ENCODE measurements around the gene OR2F1.

DNA sequence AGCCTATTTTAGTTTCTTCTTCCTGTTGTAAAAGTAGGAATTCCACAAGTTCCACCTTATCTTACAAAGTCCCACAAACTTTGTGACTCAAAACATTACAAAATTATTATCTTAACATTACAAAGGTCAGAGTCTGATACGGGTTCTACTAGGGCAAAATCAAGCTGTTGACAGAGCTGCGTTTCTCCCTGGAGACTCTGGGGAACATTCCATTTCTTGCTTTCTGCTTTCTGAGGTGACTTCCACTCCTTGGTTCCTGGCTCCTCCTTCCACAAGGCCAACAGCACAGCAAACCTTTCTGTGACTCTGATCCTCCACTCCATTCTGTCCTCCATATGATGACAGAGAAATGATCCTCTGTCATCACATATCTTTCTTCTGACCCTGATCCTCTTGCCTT lies 10.6 kb downstream of the OR2F1 start:
- TF ChIP-seq, protein P1, sequence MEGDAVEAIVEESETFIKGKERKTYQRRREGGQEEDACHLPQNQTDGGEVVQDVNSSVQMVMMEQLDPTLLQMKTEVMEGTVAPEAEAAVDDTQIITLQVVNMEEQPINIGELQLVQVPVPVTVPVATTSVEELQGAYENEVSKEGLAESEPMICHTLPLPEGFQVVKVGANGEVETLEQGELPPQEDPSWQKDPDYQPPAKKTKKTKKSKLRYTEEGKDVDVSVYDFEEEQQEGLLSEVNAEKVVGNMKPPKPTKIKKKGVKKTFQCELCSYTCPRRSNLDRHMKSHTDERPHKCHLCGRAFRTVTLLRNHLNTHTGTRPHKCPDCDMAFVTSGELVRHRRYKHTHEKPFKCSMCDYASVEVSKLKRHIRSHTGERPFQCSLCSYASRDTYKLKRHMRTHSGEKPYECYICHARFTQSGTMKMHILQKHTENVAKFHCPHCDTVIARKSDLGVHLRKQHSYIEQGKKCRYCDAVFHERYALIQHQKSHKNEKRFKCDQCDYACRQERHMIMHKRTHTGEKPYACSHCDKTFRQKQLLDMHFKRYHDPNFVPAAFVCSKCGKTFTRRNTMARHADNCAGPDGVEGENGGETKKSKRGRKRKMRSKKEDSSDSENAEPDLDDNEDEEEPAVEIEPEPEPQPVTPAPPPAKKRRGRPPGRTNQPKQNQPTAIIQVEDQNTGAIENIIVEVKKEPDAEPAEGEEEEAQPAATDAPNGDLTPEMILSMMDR (IDR thresholded peaks at IDR 0.05), result no peak
- no peak for TF ChIP-seq POLR2A (IDR thresholded peaks at IDR 0.05)
